ENCODE measurements around the gene NUP54.

The NUP54 gene

DNA sequence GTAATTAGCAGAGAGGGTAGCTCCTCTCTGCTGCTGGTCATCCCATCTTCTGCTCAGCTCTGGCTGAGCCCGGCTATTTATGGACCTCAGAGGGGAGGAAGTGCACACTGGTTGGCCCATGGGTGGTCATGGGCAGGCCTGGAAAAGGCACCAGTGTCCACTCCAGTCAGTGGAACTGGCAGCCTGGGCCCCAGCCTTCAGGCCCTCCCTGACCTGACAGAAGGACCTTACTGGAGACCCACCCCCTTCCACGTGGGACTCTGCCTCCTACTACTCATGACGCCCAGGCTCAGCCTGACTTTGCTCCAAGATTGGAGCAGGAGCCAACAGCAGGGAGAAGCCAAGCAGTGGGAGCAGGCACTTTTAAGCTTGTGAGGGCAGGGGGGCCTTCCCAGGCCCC is 81.7 kb downstream of the NUP54 start:
- no peak overlapping the region for H3K4me3 ChIP-seq (ENCODE audit: low read depth, low read length)
- no peak for TF ChIP-seq CTCF (IDR thresholded peaks at IDR 0.05; ENCODE audit: control insufficient read depth, extremely low read depth, insufficient read depth)
- DNase-seq (ENCODE audit: low read depth): no peak

Data from LNCaP clone FGC (cell line).